Umbilical cord (tissue), 2 donors: Measurements from ENCODE around the gene DLGAP1. TPM values are rescaled to one million over a fixed set of nuclear protein-coding genes. Genes with fewer than 3 reads are reported as not detected.
"Not testable (repeated sequence)": the region's sequence is repeated elsewhere in the genome, so short reads cannot be mapped to it uniquely, and the experiment has no call there.

ENCODE experiments used
- DNase-seq: peaks from one replicate; pipeline ENCODE4 v3.0.0-alpha.2; 2015; ENCODE audit warnings: low spot score
- total RNA-seq: library from RNA; depleted of rRNA; stranded (reverse); fragments of >200 nt; gene quantifications from one replicate; pipeline ENCODE4 v1.2.3, GENCODE V29; 2014; ENCODE audit warnings: low replicate concordance; ENCODE audit not compliant: insufficient read depth

The DLGAP1 gene
- total RNA-seq, 1 donor from 2014 or later = 20.7 TPM

- DNase-seq = not testable (repeated sequence)
These were observed 167.8 kb downstream of the DLGAP1 start for GRCh38 chr18:4287340-4287739.

GRCh38 chr18:4286256-4286655 is 168.9 kb downstream of the DLGAP1 start:
- no peak for DNase-seq

- no peak for DNase-seq
These were observed 169.6 kb downstream of the DLGAP1 start for GRCh38 chr18:4285525-4285924.

- no peak for DNase-seq
These were observed 170.6 kb downstream of the DLGAP1 start for GRCh38 chr18:4284528-4284927.

GRCh38 chr18:4283746-4284291 is 171.3 kb downstream of the DLGAP1 start:
- DNase-seq = no peak

- no peak for DNase-seq
These were observed 172.2 kb downstream of the DLGAP1 start for GRCh38 chr18:4282954-4283353.

GRCh38 chr18:4276953-4277585 is 178.0 kb downstream of the DLGAP1 start:
- DNase-seq = no peak

- DNase-seq = peak; percentile 7
These were observed 183.2 kb downstream of the DLGAP1 start for GRCh38 chr18:4271952-4272351.

- peak; percentile 13 for DNase-seq
These were observed 184.1 kb downstream of the DLGAP1 start for GRCh38 chr18:4270988-4271387.

GRCh38 chr18:4270016-4270415 is 185.1 kb downstream of the DLGAP1 start:
- DNase-seq = no peak

GRCh38 chr18:4267641-4268040 is 187.5 kb downstream of the DLGAP1 start:
- DNase-seq = no peak

- DNase-seq = no peak
These were observed 190.7 kb downstream of the DLGAP1 start for GRCh38 chr18:4264347-4264791.

- no peak for DNase-seq
These were observed 195.0 kb downstream of the DLGAP1 start for GRCh38 chr18:4260107-4260506.

- no peak for DNase-seq
These were observed 198.2 kb downstream of the DLGAP1 start for GRCh38 chr18:4256766-4257417.

- no peak for DNase-seq
These were observed 200.3 kb downstream of the DLGAP1 start for GRCh38 chr18:4254840-4255239.

GRCh38 chr18:4252829-4253228 is 202.3 kb downstream of the DLGAP1 start:
- no peak for DNase-seq

GRCh38 chr18:4251873-4252272 is 203.2 kb downstream of the DLGAP1 start:
- peak; percentile 63 for DNase-seq

GRCh38 chr18:4251206-4251605 is 203.9 kb downstream of the DLGAP1 start:
- no peak for DNase-seq

- DNase-seq = no peak
These were observed 205.0 kb downstream of the DLGAP1 start for GRCh38 chr18:4250141-4250540.

GRCh38 chr18:4248686-4249085 is 206.4 kb downstream of the DLGAP1 start:
- no peak for DNase-seq

GRCh38 chr18:4246374-4246773 is 208.7 kb downstream of the DLGAP1 start:
- no peak for DNase-seq

GRCh38 chr18:4245456-4245855 is 209.7 kb downstream of the DLGAP1 start:
- peak; percentile 59 for DNase-seq
